Endothelial cell of umbilical vein (primary cell): ENCODE results near the gene PEX10. TPM values are rescaled to one million over a fixed set of nuclear protein-coding genes. Genes with fewer than 3 reads are reported as not detected.

Experiments used
- BruUV-seq: library from RNA; stranded (reverse); fragments of 400-500 nt; replicated peaks from 2 replicates; lab custom pipeline; 2021; lab: Mats Ljungman, UMichigan
- CTCF ChIA-PET: fragments of 300-600, 350-600 bp; sonication (Branson Sonifier 250); formaldehyde crosslinking; loops from one replicate; lab custom pipeline; 2021; ENCODE audit warnings: antibody characterized with exemption, inconsistent platforms; lab: Charles Lee
- POLR2A ChIA-PET: fragments of 300-600, 350-600 bp; sonication (Branson Sonifier 250); formaldehyde crosslinking; loops from one replicate; lab custom pipeline; 2021; ENCODE audit warnings: antibody characterized with exemption, inconsistent platforms; lab: Charles Lee
- DNase-seq: peaks from one replicate; pipeline ENCODE4 v3.0.0-alpha.2; 2011; ENCODE audit warnings: low read depth, low spot score
- FAIRE-seq: peaks from 2 replicates; lab custom pipeline; 2011; peaks lifted over from hg19 to GRCh38; lab: Jason Lieb, UNC
- H2AFZ ChIP-seq: 2 replicates; pipeline ENCODE4 v1.6.0; 2012; ENCODE audit warnings: low read depth, low read length, control low read depth, inconsistent platforms
- H3K27ac ChIP-seq: 2 replicates; pipeline ENCODE4 v1.5.1; 2011; ENCODE audit warnings: low read depth, mild to moderate bottlenecking, control low read depth, low read length, moderate library complexity; ENCODE audit not compliant: insufficient read depth
- H3K27me3 ChIP-seq, 2 experiments: 2 replicates each; pipeline versions ENCODE4 v1.6.0 to v1.6.1; 2011; ENCODE audit warnings: low read length in 2 of 2, mixed read lengths in 1 of 2; ENCODE audit not compliant: control insufficient read depth in 2 of 2, insufficient read depth in 2 of 2
- H3K36me3 ChIP-seq, 2 experiments: 2 replicates in 1 of 2; 3 replicates in 1 of 2; pipeline ENCODE4 v1.5.1; 2011; ENCODE audit warnings: low read length in 2 of 2, mild to moderate bottlenecking in 1 of 2, moderate library complexity in 1 of 2; ENCODE audit not compliant: control insufficient read depth in 2 of 2, insufficient read depth in 2 of 2; ENCODE audit errors: extremely low read depth in 1 of 2
- H3K4me1 ChIP-seq: 3 replicates; pipeline ENCODE4 v1.5.1; 2011; ENCODE audit warnings: mild to moderate bottlenecking, low read length; ENCODE audit not compliant: control insufficient read depth, insufficient read depth; ENCODE audit errors: extremely low read depth
- H3K4me2 ChIP-seq: 2 replicates; pipeline ENCODE4 v1.6.1; 2011; ENCODE audit warnings: low read length, control low read depth, mixed read lengths; ENCODE audit not compliant: insufficient read depth
- H3K4me3 ChIP-seq, 3 experiments: fragments of 200-600 bp in 1 of 3; sonication (generic), shearing (Covaris generic) in 1 of 3; replicated peaks in 1 of 3; 2 replicates each; pipeline ENCODE4 v1.5.1; 2011 to 2016; ENCODE audit warnings: control low read depth in 3 of 3, low read length in 3 of 3, mild to moderate bottlenecking in 2 of 3, inconsistent platforms in 1 of 3, low read depth in 1 of 3, moderate library complexity in 1 of 3; ENCODE audit not compliant: insufficient read depth in 1 of 3
- H3K79me2 ChIP-seq: 2 replicates; pipeline ENCODE4 v1.6.0; 2012; ENCODE audit warnings: low read length, inconsistent platforms; ENCODE audit not compliant: control insufficient read depth, insufficient read depth
- H3K9ac ChIP-seq: replicated peaks from 2 replicates; pipeline ENCODE3; 2011; ENCODE audit warnings: low read length, control low read depth; ENCODE audit not compliant: insufficient read depth; ENCODE audit errors: extremely low read depth
- H3K9me1 ChIP-seq: replicated peaks from 3 replicates; pipeline ENCODE4 v1.6.0; 2011; ENCODE audit warnings: mild to moderate bottlenecking, low read length; ENCODE audit not compliant: control insufficient read depth, insufficient read depth; ENCODE audit errors: extremely low read depth
- H3K9me3 ChIP-seq: replicated peaks from 2 replicates; pipeline ENCODE4 v1.5.1; 2012; ENCODE audit warnings: low read length, inconsistent platforms; ENCODE audit not compliant: control insufficient read depth, insufficient read depth
- H4K20me1 ChIP-seq: replicated peaks from 2 replicates; pipeline ENCODE3; 2011; ENCODE audit warnings: mild to moderate bottlenecking, low read length; ENCODE audit not compliant: control insufficient read depth, insufficient read depth; ENCODE audit errors: extremely low read depth
- CTCF ChIP-seq, 2 donors: IDR thresholded peaks; 1 replicate in 1 of 2; 2 replicates in 1 of 2; pipeline ENCODE4 v1.5.1; 2011; ENCODE audit warnings: low read length in 2 of 2, mild to moderate bottlenecking in 2 of 2, moderate library complexity in 2 of 2, control low read depth in 1 of 2, inconsistent platforms in 1 of 2, low read depth in 1 of 2; ENCODE audit not compliant: insufficient read depth in 1 of 2; ENCODE audit errors: extremely low read depth in 1 of 2
- EZH2 ChIP-seq: IDR thresholded peaks from 2 replicates; pipeline ENCODE4 v1.6.1; 2012; ENCODE audit warnings: borderline replicate concordance, low read depth, mild to moderate bottlenecking, moderate library complexity, low read length, inconsistent platforms; ENCODE audit not compliant: severe bottlenecking
- FOS ChIP-seq: IDR thresholded peaks from 2 replicates; pipeline ENCODE4 v1.6.1; 2011; ENCODE audit warnings: mild to moderate bottlenecking, low read length, moderate library complexity, borderline replicate concordance; ENCODE audit not compliant: insufficient read depth
- GATA2 ChIP-seq: IDR thresholded peaks from 2 replicates; pipeline ENCODE4 v1.7.0; 2011; ENCODE audit warnings: low read depth, mild to moderate bottlenecking, moderate library complexity, mixed read lengths, low read length; ENCODE audit not compliant: insufficient read length, insufficient read depth
- MYC ChIP-seq: IDR thresholded peaks from one replicate; pipeline ENCODE4 v1.6.1; 2011; ENCODE audit warnings: mild to moderate bottlenecking, low read depth, low read length
- dilution Hi-C: fragments of 300-500 bp; cut with MboI; formaldehyde crosslinking; loops from one replicate; pipeline ENCODE4 v1.15.0; 2019; ENCODE audit warnings: low sequenced_read_pairs; ENCODE audit not compliant: extremely low pct_ligation_motif_present
- intact Hi-C: fragments of 100-400 bp; cut with micrococcal nuclease; formaldehyde crosslinking; loops from one replicate; pipeline ENCODE4 v1.10.0; 2022
- polyA plus RNA-seq, 4 experiments: library from polyadenylated mRNA; depleted of rRNA in 3 of 4; stranded (reverse) in 3 of 4; unstranded in 1 of 4; fragments of >200 nt; gene quantifications; 2 replicates each; pipeline versions ENCODE4 v1.2.1 to v1.2.3, GENCODE V29; 2011 to 2012; ENCODE audit warnings: missing spikeins in 1 of 4
- total RNA-seq: library from RNA; stranded (reverse); gene quantifications from 2 replicates; pipeline ENCODE4 v1.2.3, GENCODE V29; 2021

Gene PEX10
- total and polyA plus RNA-seq, 2 donors (not counting 3 experiments of a cell fraction or from before 2014, with no cell fraction given) = 25.1 to 26.7 TPM

GRCh38 chr1:2429780-2430591 lies 17.6 kb upstream of the PEX10 start:
- H3K4me2 ChIP-seq = no peak overlapping the region
- no peak for FAIRE-seq
- H3K79me2 ChIP-seq = no peaks in the 10 kb centered on the region
- TF ChIP-seq FOS = no peak
- TF ChIP-seq MYC = no peak
- TF ChIP-seq CTCF (IDR thresholded peaks at IDR 0.05; ENCODE audit: extremely low read depth in 1 of 2, insufficient read depth in 1 of 2, low read depth in 1 of 2, low read length in 2 of 2) = peak; percentile 18 to 24
- TF ChIP-seq GATA2 = no peak
- no peak for TF ChIP-seq EZH2
- ChIA-PET POLR2A (no interaction called here), CTCF (no interaction called here)
- H3K9me3 ChIP-seq = no peaks in the 10 kb centered on the region
- H3K9me1 ChIP-seq = no peaks in the 10 kb centered on the region
- dilution Hi-C loops = no loop called here
- H2AFZ ChIP-seq = no peak overlapping the region
- no peak for DNase-seq
- no peaks in the 10 kb centered on the region for H3K4me1 ChIP-seq
- H3K9ac ChIP-seq = no peak overlapping the region
- intact Hi-C loops = no loop called here
- H3K27me3 ChIP-seq = no peaks in the 10 kb centered on the region
- no peak overlapping the region for H3K27ac ChIP-seq
- no peaks in the 10 kb centered on the region for H4K20me1 ChIP-seq
- H3K36me3 ChIP-seq = no peaks in the 10 kb centered on the region
- BruUV-seq = no TSS peak
- no peak overlapping the region for H3K4me3 ChIP-seq
